ENCODE data around the gene BOC.

BOC gene

DNA sequence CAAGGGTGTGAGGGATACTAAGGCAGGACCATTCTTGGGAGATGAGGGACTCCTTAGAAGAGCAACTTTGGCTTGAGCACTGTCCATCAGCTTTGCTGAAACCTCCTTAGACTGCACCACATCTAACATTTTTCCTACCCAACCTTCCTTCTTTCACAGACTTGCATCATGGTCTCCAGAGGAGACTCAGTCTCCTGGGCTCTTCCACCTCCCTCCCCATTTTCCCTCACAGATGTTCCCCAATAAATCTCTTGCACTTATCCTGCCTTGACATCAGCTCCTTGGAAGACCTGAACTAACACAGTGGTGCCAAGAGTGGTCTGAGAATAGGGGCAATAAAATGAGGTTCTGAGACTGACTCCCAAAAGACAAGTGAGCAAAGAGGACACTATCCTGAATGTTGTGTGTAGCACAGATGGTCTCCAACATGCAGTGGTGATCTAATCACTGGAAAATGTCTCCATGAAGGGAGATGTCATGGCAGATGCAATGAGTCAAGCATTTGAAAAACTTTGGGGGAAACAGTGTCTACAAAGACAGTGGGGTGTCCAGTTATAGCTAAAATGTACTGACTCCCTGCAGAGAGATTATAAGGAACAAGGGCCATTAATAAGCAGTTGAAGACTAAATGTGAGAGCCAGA, 26.0 kb upstream of the BOC start:
- Histone ChIP-seq H4K20me1 (ENCODE audit: insufficient read depth, low read length) (no peaks in the 10 kb centered on the region), H3K27ac (ENCODE audit: low read length) (no peak overlapping the region), H3K79me2 (ENCODE audit: insufficient read depth, low read length) (no peaks in the 10 kb centered on the region), H2AFZ (ENCODE audit: low read depth, low read length) (no peak overlapping the region), H3K4me2 (ENCODE audit: insufficient read depth, low read length) (no peak overlapping the region), H3K27me3 (ENCODE audit: insufficient read depth, low read length, poor library complexity) (no peaks in the 10 kb centered on the region), H3K9ac (ENCODE audit: low read depth, low read length) (no peak overlapping the region), H3K36me3 (ENCODE audit: insufficient read depth, low read length) (no peaks in the 10 kb centered on the region), H3K9me3 (ENCODE audit: insufficient read depth, low read length, severe bottlenecking) (peaks cover 5% of the 10 kb centered on the region), H3K4me3 (ENCODE audit: low read depth in 1 of 2, low read length in 2 of 2) (no peak overlapping the region), H3K4me1 (ENCODE audit: insufficient read depth, low read length) (no peaks in the 10 kb centered on the region)
- ATAC-seq (ENCODE audit: insufficient read depth, low read depth) (no peak), DNase-seq (no peak)
- TF ChIP-seq, protein P1, sequence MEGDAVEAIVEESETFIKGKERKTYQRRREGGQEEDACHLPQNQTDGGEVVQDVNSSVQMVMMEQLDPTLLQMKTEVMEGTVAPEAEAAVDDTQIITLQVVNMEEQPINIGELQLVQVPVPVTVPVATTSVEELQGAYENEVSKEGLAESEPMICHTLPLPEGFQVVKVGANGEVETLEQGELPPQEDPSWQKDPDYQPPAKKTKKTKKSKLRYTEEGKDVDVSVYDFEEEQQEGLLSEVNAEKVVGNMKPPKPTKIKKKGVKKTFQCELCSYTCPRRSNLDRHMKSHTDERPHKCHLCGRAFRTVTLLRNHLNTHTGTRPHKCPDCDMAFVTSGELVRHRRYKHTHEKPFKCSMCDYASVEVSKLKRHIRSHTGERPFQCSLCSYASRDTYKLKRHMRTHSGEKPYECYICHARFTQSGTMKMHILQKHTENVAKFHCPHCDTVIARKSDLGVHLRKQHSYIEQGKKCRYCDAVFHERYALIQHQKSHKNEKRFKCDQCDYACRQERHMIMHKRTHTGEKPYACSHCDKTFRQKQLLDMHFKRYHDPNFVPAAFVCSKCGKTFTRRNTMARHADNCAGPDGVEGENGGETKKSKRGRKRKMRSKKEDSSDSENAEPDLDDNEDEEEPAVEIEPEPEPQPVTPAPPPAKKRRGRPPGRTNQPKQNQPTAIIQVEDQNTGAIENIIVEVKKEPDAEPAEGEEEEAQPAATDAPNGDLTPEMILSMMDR (IDR thresholded peaks at IDR 0.05; ENCODE audit: borderline replicate concordance, extremely low read depth, low read length, poor library complexity, severe bottlenecking) = no peak
- no peak for TF ChIP-seq EZH2 (IDR thresholded peaks at IDR 0.05; ENCODE audit: borderline replicate concordance, low read depth, low read length, severe bottlenecking)

DNA sequence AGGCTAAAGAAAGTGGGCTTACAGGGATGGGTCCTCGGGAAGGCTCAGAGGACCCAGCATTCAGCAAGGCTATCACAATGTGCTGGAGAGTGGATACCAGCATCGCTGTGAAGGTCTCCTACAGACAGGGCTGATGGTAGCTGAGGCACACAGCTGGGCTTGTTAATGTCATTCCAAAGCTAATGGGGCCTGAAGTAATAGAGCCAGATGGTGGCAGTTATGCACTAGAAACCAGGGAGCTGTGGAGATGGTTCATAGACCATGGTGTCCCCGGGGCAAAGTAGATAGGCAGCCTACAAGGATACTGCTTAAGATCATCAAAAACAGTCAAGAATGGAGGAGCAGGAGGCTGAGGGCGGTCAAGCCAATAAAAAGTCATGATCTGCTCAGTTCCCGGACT, 24.8 kb upstream of the BOC start:
- H3K4me1 ChIP-seq (ENCODE audit: insufficient read depth, low read length) = no peaks in the 10 kb centered on the region
- H3K27me3 ChIP-seq (ENCODE audit: insufficient read depth, low read length, poor library complexity) = no peaks in the 10 kb centered on the region
- H3K9me3 ChIP-seq (ENCODE audit: insufficient read depth, low read length, severe bottlenecking) = peaks cover 5% of the 10 kb centered on the region
- H3K27ac ChIP-seq (ENCODE audit: low read length) = no peak overlapping the region
- H3K36me3 ChIP-seq (ENCODE audit: insufficient read depth, low read length) = no peaks in the 10 kb centered on the region
- ATAC-seq (ENCODE audit: insufficient read depth, low read depth) = no peak
- H3K9ac ChIP-seq (ENCODE audit: low read depth, low read length) = no peak overlapping the region
- no peak overlapping the region for H3K4me3 ChIP-seq (ENCODE audit: low read depth in 1 of 2, low read length in 2 of 2)
- no peak for DNase-seq
- no peaks in the 10 kb centered on the region for H4K20me1 ChIP-seq (ENCODE audit: insufficient read depth, low read length)
- H3K4me2 ChIP-seq (ENCODE audit: insufficient read depth, low read length) = no peak overlapping the region
- no peak overlapping the region for H2AFZ ChIP-seq (ENCODE audit: low read depth, low read length)
- TF ChIP-seq, protein P1 (IDR thresholded peaks at IDR 0.05; ENCODE audit: borderline replicate concordance, extremely low read depth, low read length, poor library complexity, severe bottlenecking) = no peak
- TF ChIP-seq EZH2 (IDR thresholded peaks at IDR 0.05; ENCODE audit: borderline replicate concordance, low read depth, low read length, severe bottlenecking) = no peak
- H3K79me2 ChIP-seq (ENCODE audit: insufficient read depth, low read length) = no peaks in the 10 kb centered on the region

DNA sequence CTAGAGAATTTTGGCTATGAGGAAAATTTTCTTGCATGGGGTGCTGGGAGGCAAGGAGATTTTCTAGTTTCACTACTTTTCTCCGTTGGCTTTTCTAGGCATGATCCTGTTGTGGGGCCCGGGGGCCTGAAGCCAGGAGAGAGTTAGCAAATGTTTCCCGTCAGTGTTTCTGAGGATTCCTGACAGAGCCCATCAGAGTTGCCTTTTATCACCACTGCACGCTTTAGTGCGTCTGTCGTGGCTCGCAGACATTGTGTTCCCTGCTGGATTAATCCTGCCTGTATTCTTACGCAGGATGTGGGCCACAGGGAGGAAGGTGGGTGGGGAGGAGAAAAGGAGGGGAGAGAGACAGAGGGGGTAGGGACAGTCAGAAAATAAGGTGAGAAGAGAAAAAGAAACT, 18.1 kb upstream of the BOC start:
- TF ChIP-seq, protein P1 (IDR thresholded peaks at IDR 0.05; ENCODE audit: borderline replicate concordance, extremely low read depth, low read length, poor library complexity, severe bottlenecking) = no peak
- no peak for TF ChIP-seq EZH2 (IDR thresholded peaks at IDR 0.05; ENCODE audit: borderline replicate concordance, low read depth, low read length, severe bottlenecking)
- H3K4me2 ChIP-seq (ENCODE audit: insufficient read depth, low read length) = no peak overlapping the region
- no peak for ATAC-seq (ENCODE audit: insufficient read depth, low read depth)
- no peaks in the 10 kb centered on the region for H3K27me3 ChIP-seq (ENCODE audit: insufficient read depth, low read length, poor library complexity)
- H3K4me3 ChIP-seq (ENCODE audit: low read depth in 1 of 2, low read length in 2 of 2) = no peak overlapping the region
- H3K4me1 ChIP-seq (ENCODE audit: insufficient read depth, low read length) = no peaks in the 10 kb centered on the region
- no peaks in the 10 kb centered on the region for H4K20me1 ChIP-seq (ENCODE audit: insufficient read depth, low read length)
- peaks cover 4% of the 10 kb centered on the region for H3K9me3 ChIP-seq (ENCODE audit: insufficient read depth, low read length, severe bottlenecking)
- DNase-seq = no peak
- no peak overlapping the region for H3K9ac ChIP-seq (ENCODE audit: low read depth, low read length)
- H3K27ac ChIP-seq (ENCODE audit: low read length) = no peak overlapping the region
- no peaks in the 10 kb centered on the region for H3K36me3 ChIP-seq (ENCODE audit: insufficient read depth, low read length)
- H3K79me2 ChIP-seq (ENCODE audit: insufficient read depth, low read length) = no peaks in the 10 kb centered on the region
- H2AFZ ChIP-seq (ENCODE audit: low read depth, low read length) = no peak overlapping the region
